Measurements from ENCODE around the gene BRD7. TPM values are rescaled to one million over a fixed set of nuclear protein-coding genes. Genes with fewer than 3 reads are reported as not detected.

Gene BRD7
- polyA plus RNA-seq, 3 donors = 11.4 to 33.0 (median 21.2) TPM

DNA sequence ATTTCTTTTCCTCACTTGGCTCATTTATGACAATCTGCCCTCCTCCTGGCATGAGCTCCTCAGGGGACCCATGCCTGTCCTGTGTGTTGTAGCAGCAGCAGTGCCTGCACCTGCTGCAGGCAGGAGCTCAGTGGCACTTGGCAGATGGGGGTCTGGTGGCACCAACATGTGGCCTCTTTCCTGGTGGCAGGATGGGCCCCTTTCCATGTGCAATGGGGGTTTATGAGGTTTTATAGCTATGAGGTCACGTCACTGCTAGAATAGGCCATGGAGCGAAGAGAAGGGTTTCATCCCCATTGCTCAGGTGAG, 95.5 kb downstream of the BRD7 start:
- peaks cover 11 to 40% of the 10 kb centered on the region in 2 donors for H3K36me3 Mint-ChIP-seq
- Histone ChIP-seq H3K4me3 (replicated peaks in 1 of 3; ENCODE audit: low read depth in 2 of 3, low read length in 3 of 3) (peak overlapping the region in 1 of 3 experiments; percentile 86), H3K27me3 (ENCODE audit: control insufficient read depth in 2 of 2, insufficient read depth in 2 of 2, low read length in 2 of 2) (no peaks in the 10 kb centered on the region), H3K9ac (ENCODE audit: insufficient read depth, low read length, poor library complexity, severe bottlenecking) (peak overlapping the region; percentile 86), H3K4me1 (ENCODE audit: control insufficient read depth in 1 of 2, insufficient read depth in 2 of 2, low read length in 2 of 2) (peaks cover 95 to 96% of the 10 kb centered on the region in 2 donors), H4K20me1 (ENCODE audit: insufficient read depth, low read length) (peaks cover 3% of the 10 kb centered on the region), H2AFZ (ENCODE audit: insufficient read depth, low read depth, low read length, poor library complexity, severe bottlenecking) (no peak overlapping the region), H3K4me2 (replicated peaks; ENCODE audit: extremely low read depth, low read length, poor library complexity, severe bottlenecking) (peak overlapping the region; percentile 97), H3K79me2 (ENCODE audit: insufficient read depth, low read length) (peaks cover 100% of the 10 kb centered on the region), H3K36me3 (replicated peaks in 1 of 2; ENCODE audit: control insufficient read depth in 1 of 2, insufficient read depth in 2 of 2, low read length in 2 of 2) (no peaks in the 10 kb centered on the region), H3K9me3 (replicated peaks in 1 of 2; ENCODE audit: control insufficient read depth in 1 of 2, insufficient read depth in 1 of 2, low read length in 2 of 2) (no peaks in the 10 kb centered on the region), H3K27ac (ENCODE audit: low read depth in 1 of 2, low read length in 2 of 2) (peak overlapping the region; percentile 93 to 97)
- peak overlapping the region; percentile 99 to 100 for H3K4me3 Mint-ChIP-seq
- 83% methylated on average over 1 of the region's 2 CpGs for WGBS (ENCODE audit: insufficient coverage)
- no peaks in the 10 kb centered on the region for H3K27me3 Mint-ChIP-seq (ENCODE audit: low read depth in 3 of 3)
- intact Hi-C loops (cut with micrococcal nuclease) = loop anchor here (10.0 kb wide), 2 partner anchors 179 to 421 kb away; partner anchors contain the start of gene NOD2 (in 1 of the 2)
- H3K4me1 Mint-ChIP-seq = peaks cover 88% of the 10 kb centered on the region
- peak overlapping the region; percentile 98 to 100 (median 100) for H3K27ac Mint-ChIP-seq
- DNase-seq = no peak
- TF ChIP-seq, protein P1, sequence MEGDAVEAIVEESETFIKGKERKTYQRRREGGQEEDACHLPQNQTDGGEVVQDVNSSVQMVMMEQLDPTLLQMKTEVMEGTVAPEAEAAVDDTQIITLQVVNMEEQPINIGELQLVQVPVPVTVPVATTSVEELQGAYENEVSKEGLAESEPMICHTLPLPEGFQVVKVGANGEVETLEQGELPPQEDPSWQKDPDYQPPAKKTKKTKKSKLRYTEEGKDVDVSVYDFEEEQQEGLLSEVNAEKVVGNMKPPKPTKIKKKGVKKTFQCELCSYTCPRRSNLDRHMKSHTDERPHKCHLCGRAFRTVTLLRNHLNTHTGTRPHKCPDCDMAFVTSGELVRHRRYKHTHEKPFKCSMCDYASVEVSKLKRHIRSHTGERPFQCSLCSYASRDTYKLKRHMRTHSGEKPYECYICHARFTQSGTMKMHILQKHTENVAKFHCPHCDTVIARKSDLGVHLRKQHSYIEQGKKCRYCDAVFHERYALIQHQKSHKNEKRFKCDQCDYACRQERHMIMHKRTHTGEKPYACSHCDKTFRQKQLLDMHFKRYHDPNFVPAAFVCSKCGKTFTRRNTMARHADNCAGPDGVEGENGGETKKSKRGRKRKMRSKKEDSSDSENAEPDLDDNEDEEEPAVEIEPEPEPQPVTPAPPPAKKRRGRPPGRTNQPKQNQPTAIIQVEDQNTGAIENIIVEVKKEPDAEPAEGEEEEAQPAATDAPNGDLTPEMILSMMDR (IDR thresholded peaks at IDR 0.05) = no peak
- H3K9me3 Mint-ChIP-seq = peaks cover 0 to 2% (median 0%) of the 10 kb centered on the region in 7 donors

DNA sequence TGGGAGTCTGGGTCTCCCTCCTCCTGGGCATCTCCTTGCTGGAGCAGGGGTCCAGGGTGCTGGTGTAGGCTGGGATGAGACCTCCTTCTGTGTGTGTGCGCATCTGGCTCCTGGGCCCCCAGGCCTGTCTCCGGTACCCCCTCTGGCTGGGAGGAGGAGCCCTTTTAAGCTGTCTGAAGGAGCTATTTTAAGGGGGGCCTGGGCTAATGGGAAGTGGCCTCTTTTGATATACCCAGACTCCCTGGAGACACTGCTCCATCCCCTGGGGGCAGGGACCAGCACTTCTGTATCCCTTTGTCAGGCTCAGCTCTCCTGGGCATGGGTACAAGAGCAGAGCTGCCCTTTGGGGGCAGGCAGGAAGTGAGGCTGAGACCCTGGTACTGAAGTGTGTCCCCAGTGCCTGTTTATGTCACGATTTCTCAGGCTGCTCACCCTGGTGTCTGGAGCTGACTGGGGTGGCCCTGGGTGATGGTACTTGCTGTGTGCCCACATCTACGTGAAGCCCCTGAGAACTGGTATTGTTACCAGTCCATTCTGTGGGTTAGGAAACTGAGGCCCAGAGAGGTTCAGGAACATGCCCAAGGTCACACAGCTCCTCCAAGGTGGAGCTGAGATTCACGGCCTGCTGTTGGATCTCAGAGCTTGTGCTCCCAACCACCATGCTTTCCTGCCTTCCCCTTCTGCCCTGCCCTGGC, 96.0 kb downstream of the BRD7 start:
- Histone ChIP-seq H3K27me3 (ENCODE audit: control insufficient read depth in 2 of 2, insufficient read depth in 2 of 2, low read length in 2 of 2) (no peaks in the 10 kb centered on the region), H3K27ac (ENCODE audit: low read depth in 1 of 2, low read length in 2 of 2) (peak overlapping the region; percentile 93 to 97), H3K9ac (ENCODE audit: insufficient read depth, low read length, poor library complexity, severe bottlenecking) (peak overlapping the region; percentile 25), H3K36me3 (replicated peaks in 1 of 2; ENCODE audit: control insufficient read depth in 1 of 2, insufficient read depth in 2 of 2, low read length in 2 of 2) (no peaks in the 10 kb centered on the region), H3K4me1 (ENCODE audit: control insufficient read depth in 1 of 2, insufficient read depth in 2 of 2, low read length in 2 of 2) (peaks cover 95 to 96% of the 10 kb centered on the region in 2 donors), H3K79me2 (ENCODE audit: insufficient read depth, low read length) (peaks cover 100% of the 10 kb centered on the region), H3K9me3 (replicated peaks in 1 of 2; ENCODE audit: control insufficient read depth in 1 of 2, insufficient read depth in 1 of 2, low read length in 2 of 2) (no peaks in the 10 kb centered on the region), H3K4me2 (replicated peaks; ENCODE audit: extremely low read depth, low read length, poor library complexity, severe bottlenecking) (peak overlapping the region; percentile 97), H2AFZ (ENCODE audit: insufficient read depth, low read depth, low read length, poor library complexity, severe bottlenecking) (no peak overlapping the region), H4K20me1 (ENCODE audit: insufficient read depth, low read length) (peaks cover 3% of the 10 kb centered on the region), H3K4me3 (replicated peaks in 1 of 3; ENCODE audit: low read depth in 2 of 3, low read length in 3 of 3) (peak overlapping the region in 1 of 3 experiments; percentile 86)
- DNase-seq = no peak
- TF ChIP-seq, protein P1 (IDR thresholded peaks at IDR 0.05) = no peak
- Mint-ChIP-seq H3K27me3 (ENCODE audit: low read depth in 3 of 3) (no peaks in the 10 kb centered on the region), H3K4me3 (peak overlapping the region; percentile 99 to 100), H3K9me3 (peaks cover 0 to 2% (median 0%) of the 10 kb centered on the region in 7 donors), H3K36me3 (peaks cover 10 to 36% of the 10 kb centered on the region in 2 donors), H3K27ac (peak overlapping the region; percentile 98 to 100 (median 100)), H3K4me1 (peaks cover 87% of the 10 kb centered on the region)
- WGBS (ENCODE audit: insufficient coverage) = 85% methylated on average over 5 of the region's 5 CpGs
- intact Hi-C loops (cut with micrococcal nuclease) = loop anchor here (10.0 kb wide), 2 partner anchors 178 to 422 kb away; partner anchors contain the start of gene NOD2 (in 1 of the 2)
